ENCODE results near the gene ST6GALNAC5.

The ST6GALNAC5 gene

DNA sequence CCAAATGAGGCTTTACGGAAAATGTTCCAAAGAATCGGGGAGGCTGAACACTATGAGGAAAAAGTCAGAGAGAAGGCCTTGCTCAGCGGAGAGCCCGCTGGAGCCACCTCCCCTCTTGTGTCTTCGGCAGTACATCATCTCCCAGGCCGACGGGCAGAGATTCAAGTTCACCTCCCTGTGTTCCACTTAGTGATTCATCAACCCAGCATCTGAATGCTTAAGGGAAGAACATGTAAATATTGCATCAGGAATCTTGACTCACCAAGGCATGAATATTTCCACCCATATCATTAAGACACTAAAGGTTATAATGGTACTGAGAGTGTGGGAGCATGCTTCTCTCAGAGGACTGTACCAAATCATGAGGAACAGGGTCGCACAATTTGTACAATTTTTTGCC, 172.5 kb downstream of the ST6GALNAC5 start:
- no peak overlapping the region for H3K4me3 ChIP-seq (ENCODE audit: low read depth, low read length)

DNA sequence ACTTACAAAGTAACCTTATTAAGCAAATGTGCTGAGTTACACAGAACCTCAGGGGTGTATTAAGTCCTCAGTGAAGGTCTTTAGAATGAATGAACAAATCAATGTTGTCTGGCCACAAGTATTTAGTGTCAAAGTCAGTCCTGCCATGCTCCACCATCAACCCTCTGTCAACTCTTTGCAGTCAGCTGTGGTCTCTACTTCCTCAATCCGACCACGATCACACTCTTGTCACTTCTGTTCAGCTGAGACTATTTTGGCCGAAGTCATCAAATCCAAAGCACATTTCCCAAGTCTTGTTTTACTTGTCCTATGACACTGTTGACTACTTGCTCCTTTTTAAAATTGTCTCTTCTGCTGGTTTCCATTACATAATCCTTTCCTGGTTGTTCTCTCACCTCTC, 173.5 kb downstream of the ST6GALNAC5 start:
- H3K4me3 ChIP-seq (ENCODE audit: low read depth, low read length) = no peak overlapping the region

- no peak overlapping the region for H3K4me3 ChIP-seq (ENCODE audit: low read depth, low read length)
These were observed 177.0 kb downstream of the ST6GALNAC5 start for GRCh38 chr1:77044133-77044849.

GRCh38 chr1:77047575-77047974, 180.3 kb downstream of the ST6GALNAC5 start:
- H3K4me3 ChIP-seq (ENCODE audit: low read depth, low read length) = no peak overlapping the region

GRCh38 chr1:77047978-77048614, 180.8 kb downstream of the ST6GALNAC5 start:
- no peak overlapping the region for H3K4me3 ChIP-seq (ENCODE audit: low read depth, low read length)

DNA sequence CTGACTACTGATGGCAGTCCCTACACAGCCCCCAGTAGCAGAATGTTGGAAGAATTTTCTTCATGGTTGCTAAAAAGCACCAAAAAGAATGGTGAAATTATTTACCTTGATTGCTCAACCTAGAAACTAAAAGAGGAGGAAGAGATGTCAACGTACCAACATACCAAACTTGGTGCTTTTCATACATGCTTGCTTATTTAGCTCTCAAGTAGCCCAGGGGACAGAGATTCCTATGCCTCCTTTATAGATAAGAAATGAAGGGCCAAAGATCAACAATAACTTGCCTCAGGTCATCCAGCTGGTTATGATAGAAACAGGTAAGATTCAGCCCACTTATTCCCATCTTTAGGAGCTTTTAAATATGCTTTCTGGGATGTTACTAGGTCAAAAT, 181.3 kb downstream of the ST6GALNAC5 start:
- no peak overlapping the region for H3K4me3 ChIP-seq (ENCODE audit: low read depth, low read length)

DNA sequence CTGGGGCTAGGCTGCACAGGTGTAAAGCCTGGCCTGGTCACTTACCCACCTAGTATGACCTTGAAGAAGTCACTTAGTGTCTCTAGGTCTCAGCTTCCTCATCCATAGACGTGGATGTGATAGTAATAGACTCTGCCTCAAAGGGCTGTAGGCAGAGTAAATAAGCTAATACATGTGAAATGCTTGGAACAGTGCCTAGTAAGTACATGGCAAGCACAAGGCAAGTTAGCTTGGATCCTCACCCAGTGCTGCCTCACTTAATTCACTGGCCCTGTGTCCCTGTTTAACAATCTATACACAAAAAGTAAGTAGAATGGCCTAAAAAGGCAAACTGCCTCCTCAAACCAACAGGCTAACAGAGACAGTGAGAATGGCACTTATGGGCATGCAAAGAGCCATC, 184.1 kb downstream of the ST6GALNAC5 start:
- H3K4me3 ChIP-seq (ENCODE audit: low read depth, low read length) = no peak overlapping the region

DNA sequence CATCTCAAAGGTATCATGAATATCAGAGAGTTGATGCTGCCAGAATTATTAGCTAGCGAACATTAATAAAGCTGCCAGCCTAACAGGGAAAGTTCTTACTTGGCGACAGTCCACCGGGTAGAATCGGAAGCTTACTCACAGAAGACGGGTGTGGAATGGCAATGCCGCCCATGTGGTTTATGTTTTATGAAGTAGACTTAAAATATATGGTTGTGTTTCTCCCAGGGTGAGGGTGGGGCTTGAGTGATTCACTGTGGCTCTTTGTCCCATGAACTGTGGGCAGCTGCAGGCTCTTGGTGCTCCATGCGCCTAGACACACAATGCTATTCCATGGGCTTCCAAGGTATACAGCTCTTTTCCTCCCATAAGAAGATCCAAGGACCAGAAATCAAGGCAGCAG, 189.2 kb downstream of the ST6GALNAC5 start:
- no peak overlapping the region for H3K4me3 ChIP-seq (ENCODE audit: low read depth, low read length)

DNA sequence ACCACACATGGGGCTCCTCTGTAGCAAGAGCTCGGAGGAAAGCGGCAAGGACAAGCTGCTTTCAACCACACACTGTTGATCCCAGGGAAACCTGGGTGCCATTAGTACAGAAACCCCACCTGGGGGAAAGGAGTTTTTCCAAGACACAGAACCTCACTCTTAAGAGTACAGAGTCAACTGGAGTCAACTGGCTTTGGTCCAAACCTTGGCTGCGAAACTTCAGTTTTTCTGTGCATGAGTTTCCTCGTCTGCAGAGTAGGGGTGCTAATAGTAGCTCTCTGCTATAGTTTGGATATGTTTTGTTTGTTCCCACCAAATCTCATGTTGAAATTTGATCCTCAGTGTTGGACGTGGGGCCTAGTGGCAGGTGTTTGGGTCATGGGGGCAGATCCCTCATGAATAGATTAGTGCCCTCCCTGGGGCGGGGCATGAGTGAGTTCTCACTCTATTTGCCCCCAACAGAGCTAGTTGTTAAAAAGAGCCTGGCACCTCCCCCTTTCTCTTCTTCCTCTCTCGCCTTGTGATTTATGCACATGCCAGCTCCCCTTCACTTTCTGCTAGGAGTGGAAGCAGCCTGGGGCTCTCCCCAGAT, 190.8 kb downstream of the ST6GALNAC5 start:
- H3K4me3 ChIP-seq (ENCODE audit: low read depth, low read length) = no peak overlapping the region

DNA sequence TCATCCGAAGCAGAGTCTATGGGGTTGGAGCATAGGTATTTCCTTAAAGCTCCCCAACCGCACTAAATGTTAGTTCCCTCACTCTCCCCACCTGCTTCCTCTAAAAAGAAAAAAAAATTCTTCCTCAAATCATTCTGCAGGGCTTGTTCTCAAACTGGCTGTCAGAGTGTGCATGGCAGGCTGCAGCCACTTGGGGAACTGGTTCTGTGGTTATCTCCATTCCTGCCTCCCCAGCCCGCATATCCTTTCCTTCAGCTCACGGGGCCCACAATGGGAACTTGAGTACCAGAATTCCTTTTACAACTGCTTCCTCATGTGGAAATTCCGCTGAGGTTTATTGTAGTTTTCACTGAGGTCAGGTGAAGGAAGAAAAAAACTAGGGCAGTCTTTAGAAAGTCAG, 192.7 kb downstream of the ST6GALNAC5 start:
- no peak overlapping the region for H3K4me3 ChIP-seq (ENCODE audit: low read depth, low read length)

DNA sequence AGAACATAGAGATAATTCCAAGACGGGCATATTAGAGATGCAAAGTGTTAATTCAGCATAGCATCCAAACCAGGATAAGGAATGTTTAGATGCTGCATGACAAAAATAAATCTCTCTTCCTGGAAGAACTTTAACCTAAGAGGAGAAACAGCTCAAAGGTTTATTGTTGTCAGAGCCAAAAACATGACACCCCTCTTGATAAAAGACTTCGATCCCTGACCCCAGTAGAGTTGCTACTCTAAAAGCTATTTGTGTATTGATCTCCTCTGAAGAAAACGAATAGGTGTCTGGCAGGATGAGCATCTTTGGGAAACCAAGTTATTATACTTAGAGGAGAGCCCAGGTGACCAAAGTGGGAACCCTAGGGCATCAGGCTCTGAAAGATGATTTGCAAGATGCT, 193.9 kb downstream of the ST6GALNAC5 start:
- no peak overlapping the region for H3K4me3 ChIP-seq (ENCODE audit: low read depth, low read length)

- H3K4me3 ChIP-seq (ENCODE audit: low read depth, low read length) = no peak overlapping the region
These were observed 195.8 kb downstream of the ST6GALNAC5 start for GRCh38 chr1:77063118-77063517.

DNA sequence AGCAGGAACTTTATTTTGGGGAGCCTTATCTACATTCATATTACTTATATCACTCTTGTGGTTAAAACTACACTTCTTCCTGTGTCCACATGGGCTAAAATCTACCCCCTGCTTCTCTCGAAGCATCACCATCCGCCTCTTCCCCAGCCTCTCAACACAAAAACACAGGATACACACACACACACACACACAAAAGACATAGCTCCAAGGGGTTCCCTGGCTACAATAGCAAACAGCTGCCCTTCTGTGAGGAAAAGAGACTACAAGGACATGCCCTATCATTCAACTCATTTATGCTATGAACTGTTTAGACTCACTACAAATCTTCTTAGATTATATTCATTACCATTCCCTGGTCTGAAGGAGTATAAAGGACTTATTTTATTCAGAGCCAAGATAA, 197.0 kb downstream of the ST6GALNAC5 start:
- H3K4me3 ChIP-seq (ENCODE audit: low read depth, low read length) = no peak overlapping the region

GRCh38 chr1:77065693-77066342, 198.5 kb downstream of the ST6GALNAC5 start:
- no peak overlapping the region for H3K4me3 ChIP-seq (ENCODE audit: low read depth, low read length)

GRCh38 chr1:77068013-77068412, 200.7 kb downstream of the ST6GALNAC5 start:
- no peak overlapping the region for H3K4me3 ChIP-seq (ENCODE audit: low read depth, low read length)

DNA sequence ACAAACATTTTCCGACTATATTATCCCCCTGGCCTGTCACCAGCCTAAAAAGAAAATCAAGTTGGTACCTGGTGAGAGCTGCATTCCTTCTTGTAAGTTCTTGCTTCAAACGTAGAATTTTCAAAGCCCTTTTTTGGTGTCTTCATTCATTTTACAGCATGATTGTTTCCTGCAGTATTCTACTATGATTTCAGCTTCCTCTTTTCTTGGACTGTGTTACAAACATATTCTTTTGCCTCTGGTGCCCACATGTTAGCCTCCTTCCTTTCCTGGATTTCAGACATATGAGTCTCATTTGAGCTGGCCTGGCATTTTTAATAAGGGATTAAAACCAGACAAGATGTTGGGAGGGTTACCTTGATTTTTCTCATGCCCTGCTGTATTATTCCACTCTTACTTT, 209.5 kb downstream of the ST6GALNAC5 start:
- no peak overlapping the region for H3K4me3 ChIP-seq (ENCODE audit: low read depth, low read length)

DNA sequence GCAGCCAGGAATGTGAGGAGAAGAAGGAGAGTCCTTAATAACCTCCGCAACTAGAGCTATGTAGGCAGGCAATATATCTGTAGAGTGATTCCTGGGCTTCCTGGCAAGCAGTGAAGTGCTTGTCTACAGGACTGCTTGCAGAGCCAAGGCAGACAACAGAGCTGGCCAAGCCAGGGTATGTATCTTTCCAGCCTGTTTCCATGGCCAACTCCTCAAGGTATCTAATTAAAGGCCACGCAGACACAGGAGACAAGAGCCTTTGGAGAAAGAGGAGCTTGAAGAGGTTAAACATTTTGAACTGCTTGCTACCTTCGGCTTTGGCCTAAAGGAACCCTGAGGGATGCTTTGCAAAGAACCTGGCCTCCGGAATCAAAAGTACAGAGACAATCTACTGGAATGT, 214.6 kb downstream of the ST6GALNAC5 start:
- H3K4me3 ChIP-seq (ENCODE audit: low read depth, low read length) = no peak overlapping the region

DNA sequence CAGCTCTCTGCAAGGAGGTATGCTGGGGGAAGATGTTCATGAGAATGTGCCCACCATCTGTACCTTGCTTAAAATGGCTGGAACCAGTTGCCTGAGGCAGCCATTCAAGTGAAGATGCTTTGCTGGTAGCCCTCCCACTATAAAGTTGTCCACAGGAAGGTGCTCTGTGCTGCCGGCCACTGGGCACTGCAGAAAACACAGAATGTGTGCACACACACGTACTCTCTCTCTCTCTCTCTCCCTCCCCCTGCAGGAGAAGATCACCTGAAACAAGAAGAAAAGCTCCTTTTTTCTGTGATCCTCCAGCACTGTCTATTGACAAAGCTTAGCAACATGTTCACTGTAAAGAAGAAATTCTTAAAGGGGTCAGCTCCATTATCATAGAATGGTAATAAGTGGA, 217.2 kb downstream of the ST6GALNAC5 start:
- H3K4me3 ChIP-seq (ENCODE audit: low read depth, low read length) = no peak overlapping the region

- H3K4me3 ChIP-seq (ENCODE audit: low read depth, low read length) = no peak overlapping the region
These were observed 217.8 kb downstream of the ST6GALNAC5 start for GRCh38 chr1:77085109-77085508.

- H3K4me3 ChIP-seq (ENCODE audit: low read depth, low read length) = no peak overlapping the region
These were observed 222.5 kb downstream of the ST6GALNAC5 start for GRCh38 chr1:77089756-77090155.

DNA sequence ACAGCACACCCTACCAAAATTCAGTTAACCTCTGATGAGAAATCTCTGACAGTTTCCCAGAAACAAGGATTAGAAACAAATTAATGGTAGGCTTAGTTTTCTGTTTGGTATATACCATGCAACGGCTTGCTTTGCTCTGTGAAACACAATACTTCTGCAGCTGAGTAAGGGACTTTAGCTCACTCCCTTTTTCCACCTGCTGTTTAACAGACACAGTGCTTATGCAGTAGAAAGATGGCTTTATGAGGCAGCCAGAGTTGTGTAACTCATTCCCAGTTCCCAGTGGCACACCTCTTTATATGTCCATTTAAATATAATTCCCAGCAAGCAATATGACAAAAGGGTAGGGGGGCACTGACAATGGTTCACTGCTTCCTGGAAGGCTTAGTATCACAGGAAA, 228.0 kb downstream of the ST6GALNAC5 start:
- no peak overlapping the region for H3K4me3 ChIP-seq (ENCODE audit: low read depth, low read length)

All from iPS-11a (cell line).